GM15510 (cell line): Measurements from ENCODE around the gene CISD1.

Source experiments
- POLR2A ChIP-seq: IDR thresholded peaks from 3 replicates; pipeline ENCODE4 v1.6.1; 2011; ENCODE audit warnings: borderline replicate concordance; ENCODE audit not compliant: insufficient read length; ENCODE audit errors: extremely low read depth

The CISD1 gene

DNA sequence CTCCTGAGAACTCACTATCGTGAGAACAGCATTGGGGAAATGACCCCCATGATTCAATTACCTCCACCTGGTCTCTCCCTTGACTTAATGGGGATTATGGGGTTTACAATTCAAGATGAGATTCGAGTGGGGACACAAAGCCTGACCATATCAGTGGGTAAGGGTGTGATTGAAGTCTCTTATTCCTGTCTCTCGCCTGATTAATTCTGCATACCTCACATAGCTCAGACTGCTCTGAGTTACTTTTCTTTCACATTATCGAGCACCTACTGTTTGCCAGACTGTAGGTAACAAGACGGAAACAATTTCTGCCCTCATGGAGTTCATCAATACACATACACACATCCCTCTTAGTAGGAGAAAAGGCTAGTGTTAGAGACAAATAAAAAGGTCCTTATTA, 25.0 kb downstream of the CISD1 start:
- TF ChIP-seq POLR2A, result no peak

DNA sequence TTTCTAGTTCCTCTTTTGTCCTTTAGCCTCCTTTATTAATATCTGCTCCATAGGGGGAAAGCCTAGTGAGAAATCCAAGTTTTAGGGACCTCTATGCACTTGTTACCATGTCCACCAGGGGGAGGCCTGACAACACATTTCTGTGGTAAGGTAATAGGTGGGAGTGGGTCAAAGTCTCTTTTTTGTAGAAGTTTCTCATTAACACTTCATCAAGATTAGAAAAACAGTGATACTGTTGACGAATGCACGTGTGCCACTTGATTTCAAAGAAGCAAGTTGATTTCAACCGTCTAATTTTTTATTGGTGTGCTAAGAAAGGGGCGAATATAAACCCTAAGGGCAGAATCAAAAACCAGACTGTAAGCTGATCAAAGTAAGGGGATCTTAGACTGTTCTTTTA, 30.6 kb downstream of the CISD1 start:
- TF ChIP-seq POLR2A, result no peak

DNA sequence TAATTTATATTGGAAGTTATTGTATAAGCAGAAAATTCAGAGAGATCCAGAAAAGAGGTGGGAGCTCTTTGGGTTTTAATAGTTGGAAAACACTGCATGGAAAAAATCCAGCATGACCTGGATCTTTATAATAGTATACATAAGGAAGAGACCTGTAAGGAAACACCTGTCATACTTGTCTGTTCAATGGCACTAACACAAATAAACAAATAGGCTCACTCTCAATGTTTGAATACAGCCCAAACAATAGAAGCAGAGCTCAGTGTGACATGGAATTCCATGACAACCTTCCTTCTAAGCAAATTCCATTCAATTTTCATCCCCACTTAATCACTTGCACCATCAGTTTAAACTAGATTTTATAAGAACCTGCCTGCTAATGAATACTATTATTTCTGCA, 31.7 kb downstream of the CISD1 start:
- TF ChIP-seq POLR2A, result no peak

DNA sequence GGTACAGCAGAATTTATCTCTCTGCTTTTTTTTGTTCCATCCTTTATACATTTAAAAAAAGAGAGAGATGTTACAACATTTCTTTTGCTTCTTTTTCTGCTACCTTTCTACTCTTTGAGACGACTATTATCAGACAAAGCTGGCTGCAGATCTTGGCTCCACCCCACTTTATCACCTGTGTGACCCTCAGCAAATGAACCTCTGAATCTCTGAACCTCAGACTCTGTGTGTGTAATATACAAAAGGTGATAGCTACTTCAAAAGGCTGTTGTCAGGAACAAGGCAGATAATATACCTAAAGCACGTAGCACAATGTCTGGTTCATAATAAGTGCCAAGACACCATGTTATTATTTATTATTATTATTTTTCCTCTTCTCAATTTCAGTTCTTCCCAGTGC, 33.3 kb downstream of the CISD1 start:
- TF ChIP-seq POLR2A, result no peak

DNA sequence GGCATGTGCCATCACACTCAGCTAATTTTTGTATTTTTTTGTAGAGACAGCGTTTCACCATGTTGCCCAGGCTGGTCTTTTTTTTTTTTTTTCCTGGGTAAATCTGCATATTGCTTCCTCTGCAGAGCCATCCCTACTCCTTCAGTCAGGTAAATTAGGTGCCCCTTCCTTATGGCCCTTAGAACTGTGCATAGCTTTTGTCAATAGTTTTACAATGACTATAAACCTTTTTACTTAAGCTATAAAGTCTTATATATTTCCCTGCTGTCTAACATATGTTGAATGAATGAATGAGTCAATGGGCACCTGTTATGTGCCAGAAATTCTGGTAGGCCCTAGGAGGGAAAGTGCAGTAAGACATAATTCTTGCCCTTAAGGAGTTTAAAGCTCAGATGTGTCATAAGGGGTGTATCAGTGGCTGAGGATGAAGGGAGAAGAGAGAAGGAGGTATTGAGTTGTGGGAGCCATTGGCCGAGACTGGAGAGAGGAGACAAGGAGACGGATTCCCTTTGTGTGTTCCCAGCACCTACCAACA, 35.2 kb downstream of the CISD1 start:
- no peak for TF ChIP-seq POLR2A

DNA sequence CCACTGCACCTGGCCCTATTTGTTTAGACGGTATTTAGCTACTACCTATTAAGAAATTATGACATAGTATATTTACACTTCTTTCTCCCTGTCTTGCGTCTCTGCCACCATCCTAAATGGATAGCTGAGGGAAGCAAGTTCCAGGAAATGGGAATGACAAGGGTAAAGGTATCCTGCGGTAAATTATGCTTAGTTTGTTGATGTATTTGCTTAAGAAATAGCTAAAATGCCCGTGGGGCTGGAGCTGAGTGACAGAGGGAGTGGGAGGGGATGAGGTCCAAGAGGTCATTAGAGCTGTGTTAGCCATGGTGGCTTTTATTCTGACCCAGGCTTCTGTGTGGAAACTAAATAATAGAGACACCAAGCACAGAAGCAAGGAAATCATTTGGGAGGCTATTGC, 36.9 kb downstream of the CISD1 start:
- no peak for TF ChIP-seq POLR2A

DNA sequence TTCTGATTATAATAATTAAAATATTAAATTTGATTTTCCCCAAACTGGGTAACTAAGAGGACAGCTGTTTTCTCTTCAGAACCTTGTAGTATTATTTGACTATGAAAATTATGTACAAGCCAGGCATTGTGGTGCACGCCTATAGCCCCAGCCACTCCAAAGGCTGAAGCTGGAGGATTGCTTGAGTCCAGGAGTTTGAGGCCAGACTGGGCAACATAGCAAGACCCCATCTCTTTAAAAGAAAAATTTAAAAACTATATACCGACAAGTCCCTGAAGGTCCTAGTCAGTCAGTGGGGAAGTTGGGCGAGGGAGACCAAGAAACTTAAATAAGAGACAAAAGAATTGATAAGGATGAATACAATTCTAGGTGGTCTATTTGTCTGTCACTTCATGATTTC, 38.7 kb downstream of the CISD1 start:
- no peak for TF ChIP-seq POLR2A

DNA sequence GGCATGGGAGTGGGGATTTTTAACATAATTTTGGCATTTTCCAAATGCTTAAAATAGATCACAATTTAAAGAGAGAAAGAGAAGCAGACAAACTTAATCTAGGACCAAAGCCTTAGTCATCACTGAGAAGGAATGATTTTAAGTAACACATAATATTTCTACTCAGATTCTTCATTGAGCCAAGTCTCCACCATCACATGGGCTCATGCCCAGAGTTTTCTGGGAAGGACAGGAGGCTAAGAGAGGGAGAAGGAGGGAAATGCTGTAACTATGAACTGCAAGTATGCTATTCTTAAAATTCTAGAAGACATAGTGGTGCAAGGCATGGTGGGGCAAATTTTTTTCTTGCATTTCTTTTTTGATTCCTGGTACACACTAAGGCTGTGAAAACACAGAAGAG, 42.1 kb downstream of the CISD1 start:
- TF ChIP-seq POLR2A, result no peak

DNA sequence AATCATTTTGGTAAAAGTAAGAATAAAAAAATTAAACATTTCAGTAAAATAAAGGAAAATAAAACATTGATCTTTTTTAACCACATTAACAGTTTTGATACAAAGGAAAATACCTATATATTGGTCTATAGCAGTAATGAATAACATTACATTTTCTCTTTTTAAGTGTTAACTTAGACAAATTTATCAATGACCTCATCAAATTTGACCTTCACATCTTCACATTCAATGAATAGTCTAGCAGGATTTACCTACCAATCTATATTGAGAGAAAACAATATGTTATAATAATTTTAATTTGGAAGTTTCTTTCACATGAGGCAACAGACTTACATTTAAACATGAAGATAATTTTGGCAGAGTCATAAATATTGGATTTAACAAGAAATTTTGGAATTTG, 47.9 kb downstream of the CISD1 start:
- no peak for TF ChIP-seq POLR2A

DNA sequence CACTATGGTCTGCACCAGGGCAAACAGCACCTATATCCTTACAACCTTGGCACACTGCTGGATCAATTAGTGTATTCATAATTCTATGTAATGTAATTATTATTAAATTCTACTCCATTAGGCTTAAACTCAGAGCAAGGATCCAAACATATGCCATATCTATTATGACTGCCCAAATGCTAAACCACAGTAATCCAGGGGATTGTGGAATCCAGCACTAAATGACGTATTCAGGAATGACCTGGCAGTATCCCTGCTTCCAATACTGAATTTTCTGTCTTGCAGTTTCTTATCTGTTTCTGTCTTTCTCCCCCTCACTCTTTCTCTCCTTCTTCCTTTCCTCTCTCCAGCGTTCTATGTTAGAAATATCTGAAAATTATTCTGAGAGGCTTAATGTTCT, 49.4 kb downstream of the CISD1 start:
- TF ChIP-seq POLR2A, result no peak

DNA sequence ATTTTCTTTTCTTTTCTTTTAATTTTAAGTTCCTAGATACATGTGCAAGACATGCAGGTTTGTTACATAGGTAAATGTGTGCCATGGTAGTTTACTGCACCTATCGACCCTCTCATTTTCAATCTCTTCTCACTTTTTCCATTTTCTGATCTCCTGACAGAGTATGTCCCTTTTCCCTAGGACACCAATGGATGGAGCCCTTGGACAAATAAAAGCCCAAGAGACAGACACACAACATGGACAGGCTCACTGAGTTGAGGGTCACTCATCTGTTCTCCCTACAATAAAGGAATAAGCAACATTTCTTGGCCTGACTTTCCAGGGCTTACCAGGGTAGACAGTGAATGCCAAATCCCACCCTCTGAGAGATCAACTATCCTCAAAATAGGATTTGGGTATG, 50.6 kb downstream of the CISD1 start:
- TF ChIP-seq POLR2A, result no peak

DNA sequence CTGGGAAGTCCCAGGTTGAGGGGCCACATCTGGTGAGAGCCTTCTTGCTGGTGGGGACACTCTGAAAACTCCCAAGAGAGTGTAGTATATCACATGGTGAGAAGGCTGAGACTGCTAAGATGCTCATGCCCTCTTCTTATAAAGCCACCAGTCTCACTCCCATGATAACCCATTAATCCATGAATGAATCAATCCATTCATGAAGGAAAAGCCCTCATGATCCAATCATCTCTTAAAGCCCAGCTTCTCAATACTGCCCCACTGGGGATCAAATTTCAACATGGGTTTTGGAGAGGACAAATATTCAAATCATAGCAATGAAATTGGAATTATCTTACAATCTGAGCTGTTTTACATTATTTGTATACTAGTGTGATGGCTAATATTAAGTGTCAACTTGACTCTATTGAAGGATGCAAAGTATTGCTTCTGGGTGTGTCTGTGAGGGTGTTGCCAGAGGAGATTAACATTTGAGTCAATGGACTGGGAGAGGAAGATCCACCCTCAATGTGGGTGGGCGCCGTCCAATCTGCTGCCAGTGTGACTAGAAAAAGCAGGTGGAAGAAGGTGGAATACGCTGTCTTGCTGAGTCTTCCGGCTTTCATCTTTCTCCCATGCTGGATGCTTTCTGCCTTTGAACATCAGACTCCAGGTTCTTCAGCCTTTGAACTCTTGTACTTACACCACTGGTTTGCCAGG, 51.5 kb downstream of the CISD1 start:
- no peak for TF ChIP-seq POLR2A

DNA sequence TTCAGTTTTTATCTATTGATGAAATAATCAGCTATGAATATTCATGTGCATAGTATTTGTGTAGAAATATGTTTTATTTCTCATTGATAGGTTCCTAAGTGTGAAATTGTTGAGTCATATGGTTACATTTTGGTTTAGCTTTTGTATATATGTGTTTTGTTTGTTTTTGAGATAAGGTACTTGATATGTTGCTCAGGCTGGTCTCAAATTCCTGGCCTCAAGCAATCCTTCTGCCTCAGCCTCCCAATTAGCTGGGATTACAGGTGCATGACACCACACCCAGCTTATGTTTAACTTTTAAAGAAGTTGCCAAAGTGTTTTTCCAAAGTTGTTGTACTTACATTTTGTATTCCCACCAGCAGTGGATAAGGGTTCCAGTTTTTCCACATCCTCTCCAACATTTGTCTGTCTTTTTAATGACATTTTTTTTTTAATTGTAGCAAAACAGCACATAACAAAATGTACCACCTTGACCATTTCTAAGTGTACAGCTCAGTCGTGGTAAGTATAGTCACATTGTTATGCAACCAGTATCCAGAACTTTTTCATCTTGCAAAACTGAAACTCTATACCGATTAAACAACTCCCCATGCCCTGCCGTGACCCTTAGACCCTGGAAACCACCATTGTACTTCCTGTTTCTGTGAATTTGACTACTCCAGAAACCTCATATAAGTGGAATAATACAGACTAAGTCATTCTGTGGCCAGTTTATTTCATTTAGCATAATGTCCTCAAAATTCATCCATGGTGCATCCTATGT, 53.3 kb downstream of the CISD1 start:
- no peak for TF ChIP-seq POLR2A

DNA sequence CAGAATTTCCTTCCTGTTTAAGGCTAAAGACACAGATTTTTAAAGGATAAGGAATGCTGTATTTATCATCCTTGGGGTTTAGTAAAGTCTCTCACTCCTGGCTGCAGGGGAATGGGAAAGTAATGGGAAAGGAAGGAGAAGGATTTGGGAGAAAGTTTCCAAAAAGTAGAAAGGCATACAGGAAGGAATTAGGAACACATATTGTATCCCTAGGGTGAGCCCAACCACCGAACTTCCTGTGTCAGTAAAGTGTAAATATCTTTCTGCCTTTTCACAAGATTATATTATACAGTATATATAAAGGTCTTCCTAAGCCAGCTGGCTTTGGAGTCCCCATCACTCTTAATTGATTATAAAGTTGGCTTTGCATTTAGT, 53.9 kb downstream of the CISD1 start:
- no peak for TF ChIP-seq POLR2A

DNA sequence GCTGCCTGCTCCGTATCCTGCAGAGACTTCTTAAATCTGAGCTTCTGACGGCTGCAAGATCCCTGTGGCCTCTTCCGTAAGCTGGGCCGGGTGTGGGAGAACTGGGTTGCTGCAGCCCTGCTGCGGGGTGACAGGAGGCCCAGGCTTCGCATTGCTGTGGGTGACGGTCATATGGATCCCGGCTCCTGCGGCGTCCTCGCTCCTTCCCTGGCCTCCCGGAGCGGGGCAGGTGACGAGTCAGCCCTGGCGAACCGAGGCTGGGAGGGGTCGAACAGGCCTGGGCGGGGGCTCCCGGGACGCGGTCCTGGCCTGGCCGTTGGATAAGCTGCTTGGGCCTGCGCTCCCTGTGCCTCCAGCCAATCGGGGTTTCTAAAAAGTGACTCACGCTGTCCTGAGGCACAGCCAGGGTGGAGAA, 58.0 kb downstream of the CISD1 start:
- no peak for TF ChIP-seq POLR2A

DNA sequence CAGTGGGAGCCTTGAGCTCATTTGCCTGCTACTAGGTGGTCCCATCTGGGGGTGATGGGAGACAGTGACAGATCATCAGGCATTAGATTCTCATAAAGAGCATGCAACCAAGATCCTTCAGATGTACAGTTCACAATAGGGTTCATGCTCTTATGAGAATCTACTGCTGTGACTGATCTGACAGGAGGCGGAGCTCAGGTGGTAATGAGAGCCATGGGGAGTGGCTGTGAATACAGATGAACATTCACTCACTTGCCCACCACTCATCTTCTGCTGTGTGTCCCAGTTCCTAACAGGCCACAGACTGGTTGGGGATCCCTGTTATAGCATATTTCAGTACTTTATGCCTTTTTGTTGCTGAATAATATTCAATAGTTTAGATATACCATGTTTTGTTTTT, 59.3 kb downstream of the CISD1 start:
- no peak for TF ChIP-seq POLR2A
